Measurements from ENCODE around the gene PRRX2. TPM values are rescaled to one million over a fixed set of nuclear protein-coding genes. Genes with fewer than 3 reads are reported as not detected.
A peak's percentile ranks its signal among the peaks of the same experiment; 100 is the strongest.

The PRRX2 gene
- total and polyA plus RNA-seq, 2 of the 13 experiments (the other 11 are each of a cell fraction or from before 2014, with no cell fraction given) = 0.05 TPM; not detected in 1

GRCh38 chr9:129627556-129628440 lies 37.6 kb upstream of the PRRX2 start:
- Histone ChIP-seq H3K27ac (ENCODE audit: extremely low read length, insufficient read depth, low read length) (peak overlapping the region; percentile 95), H3K27me3 (ENCODE audit: control insufficient read depth in 1 of 2, insufficient read depth in 2 of 2, low read length in 2 of 2) (no peaks in the 10 kb centered on the region), H3K36me3 (replicated peaks in 1 of 2; ENCODE audit: control insufficient read depth in 1 of 2, insufficient read depth in 2 of 2, low read length in 2 of 2) (peaks cover 12 to 42% of the 10 kb centered on the region in 2 experiments), H4K20me1 (ENCODE audit: insufficient read depth, low read length) (peaks cover 59% of the 10 kb centered on the region), H3K9me3 (ENCODE audit: low read length) (no peaks in the 10 kb centered on the region), H2AFZ (ENCODE audit: low read length) (no peak overlapping the region), H3K9ac (ENCODE audit: insufficient read depth, low read depth, low read length) (peak overlapping the region; percentile 92), H3K4me2 (ENCODE audit: low read depth, low read length) (peak overlapping the region; percentile 98), H3K4me3 (replicated peaks in 1 of 3; ENCODE audit: insufficient read depth in 1 of 3, low read depth in 2 of 3, low read length in 3 of 3) (peak overlapping the region; percentile 69 to 89 (median 85)), H3K4me1 (ENCODE audit: insufficient read depth, low read length) (peaks cover 64% of the 10 kb centered on the region), H3K79me2 (ENCODE audit: insufficient read depth, low read length) (peaks cover 67% of the 10 kb centered on the region)
- DNase-seq (ENCODE audit: low spot score) = no peak
- FAIRE-seq = no peak
- ChIA-PET CTCF (ENCODE audit: low intra/inter-chr PET ratio, low total read pairs) (no interaction called here), POLR2A (interaction anchor here (1.0 to 4.0 kb wide), 4 partner anchors 9 to 488 kb away, joined by 3 to 50 read pairs (median 4); no protein-coding TSS in a partner anchor)
- ATAC-seq = no peak
- in situ Hi-C loops (cut with HindIII; ENCODE audit: extremely low pct_ligation_motif_present, low pct_unique_long_range_greater_than_20kb) = no loop called here
- 60% methylated on average over 9 of the region's 12 CpGs for WGBS (ENCODE audit: low lambda C conversion rate)
- TF ChIP-seq NFRKB (IDR thresholded peaks at IDR 0.05) (no peak), HNF1B (CRISPR knock-in tag; IDR thresholded peaks at IDR 0.05) (0 out of 2 replicates have a peak, but pooled peaks have one; percentile 24), ELF1 (CRISPR knock-in tag; IDR thresholded peaks at IDR 0.05) (no peak), ARID2 (CRISPR knock-in tag; IDR thresholded peaks at IDR 0.05; ENCODE audit: borderline replicate concordance) (0 out of 2 replicates have a peak, but pooled peaks have one; percentile 63)
- BruUV-seq (replicated peaks) = no TSS peak
- intact Hi-C loops (cut with micrococcal nuclease; ENCODE audit: unreplicated experiment) = loop anchor here (10.0 kb wide), 1 partner anchor 453 kb away; the partner anchor contains the start of gene IER5L

DNA sequence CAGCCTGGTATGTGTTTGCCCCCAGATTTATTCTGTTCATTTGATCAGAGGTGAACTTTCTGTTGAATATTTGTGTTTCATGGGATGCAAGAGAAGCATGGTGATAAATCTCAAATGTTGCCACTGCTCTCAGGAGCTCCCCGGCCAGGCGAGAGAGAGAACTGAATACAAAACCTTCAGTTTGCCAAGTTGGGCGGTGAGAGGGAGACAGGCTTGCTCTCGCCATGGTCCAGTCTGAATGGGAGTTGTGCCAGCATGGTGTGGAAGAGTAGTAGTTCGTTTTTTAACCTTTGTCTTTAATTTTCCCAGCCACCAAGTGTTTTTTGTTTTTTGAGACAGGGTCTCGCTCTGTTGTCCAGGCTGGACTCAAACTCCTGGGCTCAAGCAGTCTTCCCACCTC lies 36.7 kb upstream of the PRRX2 start:
- FAIRE-seq (no peak), ATAC-seq (no peak), DNase-seq (ENCODE audit: low spot score) (no peak)
- no peak overlapping the region for H2AFZ ChIP-seq (ENCODE audit: low read length)
- H3K4me2 ChIP-seq (ENCODE audit: low read depth, low read length) = peak overlapping the region; percentile 98
- peaks cover 64% of the 10 kb centered on the region for H3K4me1 ChIP-seq (ENCODE audit: insufficient read depth, low read length)
- WGBS (ENCODE audit: low lambda C conversion rate) = 78% methylated on average over 6 of the region's 6 CpGs
- no peak overlapping the region for H3K4me3 ChIP-seq (replicated peaks in 1 of 3; ENCODE audit: insufficient read depth in 1 of 3, low read depth in 2 of 3, low read length in 3 of 3)
- no peaks in the 10 kb centered on the region for H3K9me3 ChIP-seq (ENCODE audit: low read length)
- no TSS peak for BruUV-seq (replicated peaks)
- H4K20me1 ChIP-seq (ENCODE audit: insufficient read depth, low read length) = peaks cover 59% of the 10 kb centered on the region
- in situ Hi-C loops (cut with HindIII; ENCODE audit: extremely low pct_ligation_motif_present, low pct_unique_long_range_greater_than_20kb) (no loop called here), intact Hi-C loops (cut with micrococcal nuclease; ENCODE audit: unreplicated experiment) (loop anchor here (10.0 kb wide), 1 partner anchor 454 kb away; the partner anchor contains the start of gene IER5L)
- 0 out of 2 replicates have a peak overlapping the region, but pooled peaks have one; percentile 8 for H3K9ac ChIP-seq (ENCODE audit: insufficient read depth, low read depth, low read length)
- peaks cover 20 to 51% of the 10 kb centered on the region in 2 experiments for H3K36me3 ChIP-seq (replicated peaks in 1 of 2; ENCODE audit: control insufficient read depth in 1 of 2, insufficient read depth in 2 of 2, low read length in 2 of 2)
- H3K27ac ChIP-seq (ENCODE audit: extremely low read length, insufficient read depth, low read length) = no peak overlapping the region
- ChIA-PET POLR2A (interaction anchor here (1.0 kb wide), 1 partner anchor 8 kb away, joined by 5 read pairs; no protein-coding TSS in a partner anchor), CTCF (ENCODE audit: low intra/inter-chr PET ratio, low total read pairs) (no interaction called here)
- H3K79me2 ChIP-seq (ENCODE audit: insufficient read depth, low read length) = peaks cover 72% of the 10 kb centered on the region
- no peak for TF ChIP-seq ZNF337 (CRISPR knock-in tag; IDR thresholded peaks at IDR 0.05; ENCODE audit: borderline replicate concordance, low read depth)
- TF ChIP-seq ZFP90 (CRISPR knock-in tag; IDR thresholded peaks at IDR 0.05; ENCODE audit: borderline replicate concordance) = no peak
- no peak for TF ChIP-seq ZKSCAN1 (IDR thresholded peaks at IDR 0.05; ENCODE audit: low read length)
- TF ChIP-seq ZFP62 (CRISPR knock-in tag; IDR thresholded peaks at IDR 0.05) = no peak
- no peaks in the 10 kb centered on the region for H3K27me3 ChIP-seq (ENCODE audit: control insufficient read depth in 1 of 2, insufficient read depth in 2 of 2, low read length in 2 of 2)

Data from HepG2 (cell line).